Measurements from ENCODE around the gene FAM168A. TPM values are rescaled to one million over a fixed set of nuclear protein-coding genes. Genes with fewer than 3 reads are reported as not detected.

FAM168A gene
- total RNA-seq, 1 donor from 2014 or later: 21.4 TPM

- Histone ChIP-seq H3K4me1 (peaks cover 11% of the 10 kb centered on the region), H3K27ac (no peak overlapping the region), H3K4me3 (no peak overlapping the region), H3K36me3 (no peaks in the 10 kb centered on the region), H3K27me3 (no peaks in the 10 kb centered on the region), H3K9me3 (no peaks in the 10 kb centered on the region)
- intact Hi-C loops (cut with DNase I): no loop called here
- TF ChIP-seq POLR2AphosphoS5 (IDR thresholded peaks at IDR 0.05; ENCODE audit: insufficient read depth in 1 of 2, low read depth in 1 of 2) (no peak), CTCF (IDR thresholded peaks at IDR 0.05) (no peak), POLR2A (IDR thresholded peaks at IDR 0.05) (no peak)
- no peak for DNase-seq (ENCODE audit: extremely low spot score in 2 of 2)
Measured at GRCh38 chr11:73464347-73464746, 133.6 kb downstream of the FAM168A start.

- Histone ChIP-seq H3K27ac (no peak overlapping the region), H3K9me3 (no peaks in the 10 kb centered on the region), H3K4me3 (no peak overlapping the region), H3K36me3 (no peaks in the 10 kb centered on the region), H3K27me3 (no peaks in the 10 kb centered on the region), H3K4me1 (peaks cover 11% of the 10 kb centered on the region)
- intact Hi-C loops (cut with DNase I): no loop called here
- DNase-seq (ENCODE audit: extremely low spot score in 2 of 2): no peak
- TF ChIP-seq POLR2AphosphoS5 (IDR thresholded peaks at IDR 0.05; ENCODE audit: insufficient read depth in 1 of 2, low read depth in 1 of 2): no peak
- no peak for TF ChIP-seq CTCF (IDR thresholded peaks at IDR 0.05)
- no peak for TF ChIP-seq POLR2A (IDR thresholded peaks at IDR 0.05)
Measured at GRCh38 chr11:73463359-73463758, 134.6 kb downstream of the FAM168A start.

GRCh38 chr11:73461964-73462363, 135.9 kb downstream of the FAM168A start:
- Histone ChIP-seq H3K9me3 (no peaks in the 10 kb centered on the region), H3K4me3 (no peak overlapping the region), H3K36me3 (no peaks in the 10 kb centered on the region), H3K27ac (no peak overlapping the region), H3K27me3 (no peaks in the 10 kb centered on the region), H3K4me1 (peaks cover 11% of the 10 kb centered on the region)
- intact Hi-C loops (cut with DNase I): no loop called here
- TF ChIP-seq POLR2A (IDR thresholded peaks at IDR 0.05): no peak
- no peak for TF ChIP-seq POLR2AphosphoS5 (IDR thresholded peaks at IDR 0.05; ENCODE audit: insufficient read depth in 1 of 2, low read depth in 1 of 2)
- TF ChIP-seq CTCF (IDR thresholded peaks at IDR 0.05): no peak
- no peak for DNase-seq (ENCODE audit: extremely low spot score in 2 of 2)

GRCh38 chr11:73461335-73461840, 136.5 kb downstream of the FAM168A start:
- TF ChIP-seq POLR2A (IDR thresholded peaks at IDR 0.05) (no peak), CTCF (IDR thresholded peaks at IDR 0.05) (no peak), POLR2AphosphoS5 (IDR thresholded peaks at IDR 0.05; ENCODE audit: insufficient read depth in 1 of 2, low read depth in 1 of 2) (no peak)
- no peak overlapping the region for H3K4me3 ChIP-seq

GRCh38 chr11:73458201-73458600, 139.7 kb downstream of the FAM168A start:
- TF ChIP-seq POLR2A (IDR thresholded peaks at IDR 0.05) (no peak), CTCF (IDR thresholded peaks at IDR 0.05) (no peak), POLR2AphosphoS5 (IDR thresholded peaks at IDR 0.05; ENCODE audit: insufficient read depth in 1 of 2, low read depth in 1 of 2) (no peak)
- no peaks in the 10 kb centered on the region for H3K27me3 ChIP-seq
- intact Hi-C loops (cut with DNase I): no loop called here
- H3K4me1 ChIP-seq: peaks cover 11% of the 10 kb centered on the region
- no peak for DNase-seq (ENCODE audit: extremely low spot score in 2 of 2)
- H3K9me3 ChIP-seq: no peaks in the 10 kb centered on the region
- H3K4me3 ChIP-seq: no peak overlapping the region
- H3K27ac ChIP-seq: no peak overlapping the region
- no peaks in the 10 kb centered on the region for H3K36me3 ChIP-seq

More at GRCh38 chr11:73461335-73461840, 136.5 kb downstream of the FAM168A start:
- intact Hi-C loops (cut with DNase I): no loop called here
- no peaks in the 10 kb centered on the region for H3K9me3 ChIP-seq
- H3K27ac ChIP-seq: no peak overlapping the region
- H3K27me3 ChIP-seq: no peaks in the 10 kb centered on the region
- H3K36me3 ChIP-seq: no peaks in the 10 kb centered on the region
- DNase-seq (ENCODE audit: extremely low spot score in 2 of 2): no peak
- H3K4me1 ChIP-seq: peaks cover 11% of the 10 kb centered on the region
